KMS-11 (cell line): ENCODE data around the gene DDX1.

Experiments used
- H2AFZ ChIP-seq: fragments of 200-600 bp; sonication (generic); 2 replicates; pipeline ENCODE4 v1.6.1; 2016; ENCODE audit warnings: antibody characterized with exemption, mixed run types, low read depth
- H3K27ac ChIP-seq: fragments of 200-600 bp; sonication (generic); 2 replicates; pipeline ENCODE4 v1.6.1; 2016; ENCODE audit warnings: mild to moderate bottlenecking, mixed run types
- H3K27me3 ChIP-seq: fragments of 200-600 bp; sonication (generic); 2 replicates; pipeline ENCODE4 v1.6.1; 2017; ENCODE audit warnings: mild to moderate bottlenecking, low read depth, mixed run types, moderate library complexity; ENCODE audit not compliant: insufficient read depth
- H3K36me3 ChIP-seq: fragments of 200-600 bp; sonication (generic); 2 replicates; pipeline ENCODE4 v1.6.1; 2017; ENCODE audit warnings: mild to moderate bottlenecking, mixed run types; ENCODE audit not compliant: insufficient read depth
- H3K4me1 ChIP-seq: fragments of 200-600 bp; sonication (generic); 2 replicates; pipeline ENCODE4 v1.6.1; 2016; ENCODE audit warnings: mild to moderate bottlenecking, low read depth, mixed run types; ENCODE audit not compliant: poor library complexity, severe bottlenecking
- H3K4me2 ChIP-seq: fragments of 200-600 bp; sonication (generic); 2 replicates; pipeline ENCODE4 v1.7.0; 2016; ENCODE audit warnings: mild to moderate bottlenecking, mixed run types
- H3K4me3 ChIP-seq: fragments of 200-600 bp; sonication (generic); IDR thresholded peaks from 2 replicates; pipeline ENCODE4 v1.6.1; 2017; ENCODE audit warnings: low read depth, low read length, mixed read lengths; ENCODE audit not compliant: insufficient read depth
- H3K79me2 ChIP-seq: fragments of 200-600 bp; sonication (generic); 2 replicates; pipeline ENCODE4 v1.6.1; 2016; ENCODE audit warnings: low read depth, mixed run types; ENCODE audit not compliant: insufficient read depth
- H3K9ac ChIP-seq: fragments of 200-600 bp; sonication (generic); 2 replicates; pipeline ENCODE4 v1.6.1; 2016; ENCODE audit warnings: mild to moderate bottlenecking, mixed run types
- H4K20me1 ChIP-seq: fragments of 200-600 bp; sonication (generic); 2 replicates; pipeline ENCODE4 v1.6.1; 2016; ENCODE audit warnings: mild to moderate bottlenecking, mixed run types; ENCODE audit not compliant: insufficient read depth
- CTCF ChIP-seq: fragments of 200-600 bp; sonication (generic); conservative IDR thresholded peaks from 2 replicates; pipeline ENCODE4 v1.6.1; 2017; ENCODE audit warnings: low read depth, mild to moderate bottlenecking, antibody characterized with exemption, low read length, moderate library complexity, mixed read lengths

The DDX1 gene

GRCh38 chr2:15582710-15583357 lies 8.8 kb upstream of the DDX1 start:
- Histone ChIP-seq H3K4me2 (no peak overlapping the region), H3K4me1 (no peaks in the 10 kb centered on the region), H3K36me3 (no peaks in the 10 kb centered on the region), H2AFZ (no peak overlapping the region), H3K27me3 (no peaks in the 10 kb centered on the region), H3K4me3 (no peak overlapping the region), H3K9ac (no peak overlapping the region), H4K20me1 (no peaks in the 10 kb centered on the region), H3K27ac (no peak overlapping the region), H3K79me2 (no peaks in the 10 kb centered on the region)
- TF ChIP-seq CTCF = no peak

GRCh38 chr2:15583826-15584225 lies 7.8 kb upstream of the DDX1 start:
- no peak overlapping the region for H3K27ac ChIP-seq
- H4K20me1 ChIP-seq = no peaks in the 10 kb centered on the region
- no peak overlapping the region for H3K4me3 ChIP-seq
- no peaks in the 10 kb centered on the region for H3K4me1 ChIP-seq
- H2AFZ ChIP-seq = no peak overlapping the region
- TF ChIP-seq CTCF = no peak
- no peaks in the 10 kb centered on the region for H3K27me3 ChIP-seq
- no peak overlapping the region for H3K4me2 ChIP-seq
- no peaks in the 10 kb centered on the region for H3K79me2 ChIP-seq
- H3K9ac ChIP-seq = no peak overlapping the region
- H3K36me3 ChIP-seq = no peaks in the 10 kb centered on the region

GRCh38 chr2:15584316-15584715 lies 7.4 kb upstream of the DDX1 start:
- no peak overlapping the region for H3K4me2 ChIP-seq
- H3K4me1 ChIP-seq = no peaks in the 10 kb centered on the region
- no peak overlapping the region for H3K4me3 ChIP-seq
- H3K27me3 ChIP-seq = no peaks in the 10 kb centered on the region
- no peak overlapping the region for H3K27ac ChIP-seq
- no peak overlapping the region for H2AFZ ChIP-seq
- no peak overlapping the region for H3K9ac ChIP-seq
- no peaks in the 10 kb centered on the region for H3K79me2 ChIP-seq
- TF ChIP-seq CTCF = no peak
- H3K36me3 ChIP-seq = no peaks in the 10 kb centered on the region
- H4K20me1 ChIP-seq = no peaks in the 10 kb centered on the region

- Histone ChIP-seq H3K4me3 (no peak overlapping the region), H4K20me1 (no peaks in the 10 kb centered on the region), H3K27ac (no peak overlapping the region), H2AFZ (no peak overlapping the region), H3K79me2 (no peaks in the 10 kb centered on the region), H3K4me2 (no peak overlapping the region), H3K27me3 (no peaks in the 10 kb centered on the region), H3K4me1 (no peaks in the 10 kb centered on the region), H3K36me3 (no peaks in the 10 kb centered on the region), H3K9ac (no peak overlapping the region)
- TF ChIP-seq CTCF = no peak
Measured at GRCh38 chr2:15584767-15585469, 6.8 kb upstream of the DDX1 start.
